Uterus (tissue), 2 donors: ENCODE data around the gene FARP2.

Experiments used
- POLR2A ChIP-seq, 2 donors: fragments of 450-650 bp; IDR thresholded peaks; one replicate each; pipeline ENCODE4 v1.6.1; 2016; ENCODE audit warnings: antibody characterized with exemption in 2 of 2, mild to moderate bottlenecking in 1 of 2, moderate library complexity in 1 of 2
- TF ChIP-seq, protein P1 (sequence below), 4 experiments: fragments of 200-600 bp in 2 of 4; fragments of 450-650 bp in 2 of 4; sonication (generic) in 2 of 4; IDR thresholded peaks; one replicate each; pipeline ENCODE4 v1.5.1; 2016 to 2019; ENCODE audit warnings: antibody characterized with exemption in 4 of 4, mild to moderate bottlenecking in 2 of 4, moderate library complexity in 1 of 4

DNA sequence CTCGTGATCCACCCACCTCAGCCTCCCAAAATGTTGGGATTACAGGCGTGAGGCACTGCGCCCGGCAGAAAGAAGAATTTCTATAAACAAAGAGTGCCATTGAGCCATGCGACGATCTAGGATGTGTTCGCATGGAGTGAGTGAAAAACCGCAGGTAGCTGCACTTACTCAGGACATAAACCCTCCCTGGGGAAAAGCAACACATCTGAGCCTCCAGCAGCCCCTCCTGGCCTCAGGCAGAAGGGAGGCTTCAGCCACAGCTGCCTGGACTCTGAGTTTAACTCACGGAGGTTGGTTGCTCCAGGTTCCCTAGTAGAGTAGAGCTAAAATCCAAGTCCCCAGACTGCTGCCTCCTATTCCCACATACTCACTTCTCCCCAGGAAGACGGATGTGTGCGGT, 163.6 kb downstream of the FARP2 start:
- TF ChIP-seq, protein P1, sequence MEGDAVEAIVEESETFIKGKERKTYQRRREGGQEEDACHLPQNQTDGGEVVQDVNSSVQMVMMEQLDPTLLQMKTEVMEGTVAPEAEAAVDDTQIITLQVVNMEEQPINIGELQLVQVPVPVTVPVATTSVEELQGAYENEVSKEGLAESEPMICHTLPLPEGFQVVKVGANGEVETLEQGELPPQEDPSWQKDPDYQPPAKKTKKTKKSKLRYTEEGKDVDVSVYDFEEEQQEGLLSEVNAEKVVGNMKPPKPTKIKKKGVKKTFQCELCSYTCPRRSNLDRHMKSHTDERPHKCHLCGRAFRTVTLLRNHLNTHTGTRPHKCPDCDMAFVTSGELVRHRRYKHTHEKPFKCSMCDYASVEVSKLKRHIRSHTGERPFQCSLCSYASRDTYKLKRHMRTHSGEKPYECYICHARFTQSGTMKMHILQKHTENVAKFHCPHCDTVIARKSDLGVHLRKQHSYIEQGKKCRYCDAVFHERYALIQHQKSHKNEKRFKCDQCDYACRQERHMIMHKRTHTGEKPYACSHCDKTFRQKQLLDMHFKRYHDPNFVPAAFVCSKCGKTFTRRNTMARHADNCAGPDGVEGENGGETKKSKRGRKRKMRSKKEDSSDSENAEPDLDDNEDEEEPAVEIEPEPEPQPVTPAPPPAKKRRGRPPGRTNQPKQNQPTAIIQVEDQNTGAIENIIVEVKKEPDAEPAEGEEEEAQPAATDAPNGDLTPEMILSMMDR (IDR thresholded peaks at IDR 0.05) = no peak
- TF ChIP-seq POLR2A (IDR thresholded peaks at IDR 0.05) = no peak
